ENCODE data around the gene PALLD.

PALLD gene

GRCh38 chr4:168540503-168541265, 43.8 kb downstream of the PALLD start:
- no peak for ATAC-seq (ENCODE audit: insufficient read depth, low read depth)
- no peak overlapping the region for H3K27ac ChIP-seq (ENCODE audit: low read length)
- no peak overlapping the region for H3K4me3 ChIP-seq (ENCODE audit: low read depth in 1 of 2, low read length in 2 of 2)
- H3K27me3 ChIP-seq (ENCODE audit: insufficient read depth, low read length, poor library complexity) = peaks cover 4% of the 10 kb centered on the region
- H3K4me1 ChIP-seq (ENCODE audit: insufficient read depth, low read length) = no peaks in the 10 kb centered on the region
- H3K36me3 ChIP-seq (ENCODE audit: insufficient read depth, low read length) = no peaks in the 10 kb centered on the region
- no peak for DNase-seq
- H4K20me1 ChIP-seq (ENCODE audit: insufficient read depth, low read length) = no peaks in the 10 kb centered on the region
- H3K79me2 ChIP-seq (ENCODE audit: insufficient read depth, low read length) = no peaks in the 10 kb centered on the region
- H3K4me2 ChIP-seq (ENCODE audit: insufficient read depth, low read length) = no peak overlapping the region
- no peak for TF ChIP-seq CTCF (IDR thresholded peaks at IDR 0.05; ENCODE audit: borderline replicate concordance, extremely low read depth, low read length, poor library complexity, severe bottlenecking)
- TF ChIP-seq EZH2 (IDR thresholded peaks at IDR 0.05; ENCODE audit: borderline replicate concordance, low read depth, low read length, severe bottlenecking) = no peak
- H3K9me3 ChIP-seq (ENCODE audit: insufficient read depth, low read length, severe bottlenecking) = no peaks in the 10 kb centered on the region
- H3K9ac ChIP-seq (ENCODE audit: low read depth, low read length) = no peak overlapping the region
- no peak overlapping the region for H2AFZ ChIP-seq (ENCODE audit: low read depth, low read length)

- H3K36me3 ChIP-seq (ENCODE audit: insufficient read depth, low read length) = no peaks in the 10 kb centered on the region
- TF ChIP-seq EZH2 (IDR thresholded peaks at IDR 0.05; ENCODE audit: borderline replicate concordance, low read depth, low read length, severe bottlenecking) (no peak), CTCF (IDR thresholded peaks at IDR 0.05; ENCODE audit: borderline replicate concordance, extremely low read depth, low read length, poor library complexity, severe bottlenecking) (no peak)
- no peak overlapping the region for H3K9ac ChIP-seq (ENCODE audit: low read depth, low read length)
- ATAC-seq (ENCODE audit: insufficient read depth, low read depth) = no peak
- H3K4me2 ChIP-seq (ENCODE audit: insufficient read depth, low read length) = no peak overlapping the region
- no peak overlapping the region for H3K27ac ChIP-seq (ENCODE audit: low read length)
- H2AFZ ChIP-seq (ENCODE audit: low read depth, low read length) = no peak overlapping the region
- no peak overlapping the region for H3K4me3 ChIP-seq (ENCODE audit: low read depth in 1 of 2, low read length in 2 of 2)
- H3K4me1 ChIP-seq (ENCODE audit: insufficient read depth, low read length) = no peaks in the 10 kb centered on the region
- no peak for DNase-seq
- H3K9me3 ChIP-seq (ENCODE audit: insufficient read depth, low read length, severe bottlenecking) = no peaks in the 10 kb centered on the region
- no peaks in the 10 kb centered on the region for H3K79me2 ChIP-seq (ENCODE audit: insufficient read depth, low read length)
- H3K27me3 ChIP-seq (ENCODE audit: insufficient read depth, low read length, poor library complexity) = peaks cover 4% of the 10 kb centered on the region
- H4K20me1 ChIP-seq (ENCODE audit: insufficient read depth, low read length) = no peaks in the 10 kb centered on the region
These were observed 44.6 kb downstream of the PALLD start for GRCh38 chr4:168541266-168541953.

- Histone ChIP-seq H3K4me1 (ENCODE audit: insufficient read depth, low read length) (no peaks in the 10 kb centered on the region), H3K27me3 (ENCODE audit: insufficient read depth, low read length, poor library complexity) (no peaks in the 10 kb centered on the region), H3K9ac (ENCODE audit: low read depth, low read length) (no peak overlapping the region), H3K36me3 (ENCODE audit: insufficient read depth, low read length) (no peaks in the 10 kb centered on the region), H3K4me2 (ENCODE audit: insufficient read depth, low read length) (no peak overlapping the region), H3K4me3 (ENCODE audit: low read depth in 1 of 2, low read length in 2 of 2) (no peak overlapping the region), H3K79me2 (ENCODE audit: insufficient read depth, low read length) (no peaks in the 10 kb centered on the region), H3K27ac (ENCODE audit: low read length) (no peak overlapping the region), H4K20me1 (ENCODE audit: insufficient read depth, low read length) (no peaks in the 10 kb centered on the region), H3K9me3 (ENCODE audit: insufficient read depth, low read length, severe bottlenecking) (no peaks in the 10 kb centered on the region), H2AFZ (ENCODE audit: low read depth, low read length) (no peak overlapping the region)
- no peak for ATAC-seq (ENCODE audit: insufficient read depth, low read depth)
- TF ChIP-seq EZH2 (IDR thresholded peaks at IDR 0.05; ENCODE audit: borderline replicate concordance, low read depth, low read length, severe bottlenecking) = no peak
- TF ChIP-seq CTCF (IDR thresholded peaks at IDR 0.05; ENCODE audit: borderline replicate concordance, extremely low read depth, low read length, poor library complexity, severe bottlenecking) = no peak
- DNase-seq = no peak
These were observed 52.3 kb downstream of the PALLD start for GRCh38 chr4:168549143-168549542.
